ENCODE data around the gene LCN12.
A peak's percentile ranks its signal among the peaks of the same experiment; 100 is the strongest.

LCN12 gene

DNA sequence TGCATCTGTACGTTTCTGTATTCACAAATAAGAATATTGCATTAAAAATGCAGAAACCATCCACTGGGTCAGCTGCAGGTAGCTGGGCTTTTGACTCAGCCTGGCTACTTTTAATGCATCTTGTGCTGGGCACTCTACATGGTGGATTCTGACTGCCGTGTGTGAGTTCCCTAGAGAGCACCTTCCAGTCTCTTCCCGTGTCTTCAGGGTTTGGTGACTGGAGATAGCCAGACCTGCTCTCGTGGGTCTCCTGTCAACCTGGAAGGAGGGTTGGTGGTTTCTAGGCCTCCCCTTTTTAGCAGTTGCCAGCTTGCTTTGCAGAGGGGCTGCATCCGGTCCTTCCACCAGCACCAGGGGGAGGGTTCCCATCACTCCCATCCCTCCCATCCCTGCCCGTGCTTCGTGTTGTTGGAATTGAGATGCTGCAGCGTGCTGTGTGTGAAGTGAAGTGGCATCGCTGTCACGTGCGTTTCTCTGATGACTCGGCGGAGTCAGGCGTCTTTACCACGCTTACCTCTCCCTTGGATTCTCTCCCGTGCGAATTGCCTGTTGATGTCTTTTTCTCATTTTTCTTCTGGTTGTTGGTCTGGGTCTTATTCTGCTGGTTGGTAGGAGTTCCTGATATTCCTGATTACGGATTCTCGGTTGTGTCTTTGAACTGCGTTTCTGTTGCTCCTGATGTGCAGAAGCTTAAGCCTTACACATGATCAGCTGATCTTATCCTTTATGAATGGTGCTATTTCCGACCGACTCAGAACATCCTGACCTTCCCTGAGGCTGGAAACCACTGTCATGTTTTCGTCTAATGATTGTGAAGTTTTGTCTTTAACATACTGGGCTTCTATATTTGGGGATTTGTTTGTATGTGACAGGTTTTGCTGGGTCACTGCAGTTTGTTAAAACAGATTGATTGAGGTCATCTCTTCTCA lies 24.5 kb upstream of the LCN12 start:
- no peak for DNase-seq (ENCODE audit: low read depth)

- DNase-seq (ENCODE audit: low read depth): no peak
Observed at GRCh38 chr9:136928591-136928990, 23.5 kb upstream of the LCN12 start.

DNA sequence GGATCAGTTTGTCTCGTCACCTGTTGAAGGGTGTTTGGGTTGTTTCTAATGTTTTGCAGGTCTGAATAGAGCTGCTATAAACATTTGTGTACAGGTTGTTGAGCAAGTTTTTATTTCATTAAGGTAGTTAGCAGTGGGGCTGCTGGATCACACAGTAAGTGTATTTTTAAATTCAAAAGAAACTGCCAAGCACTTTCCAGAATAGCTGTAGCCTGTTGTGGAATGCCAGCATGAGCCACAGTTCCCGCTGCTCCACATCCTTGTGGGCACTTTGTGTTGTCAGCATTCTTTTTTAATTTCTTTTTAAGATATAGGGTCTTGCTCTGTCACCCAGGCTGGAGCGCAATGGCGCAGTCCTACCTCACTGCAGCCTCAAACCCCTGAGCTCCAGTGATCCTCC lies 22.1 kb upstream of the LCN12 start:
- DNase-seq (ENCODE audit: low read depth): no peak

DNA sequence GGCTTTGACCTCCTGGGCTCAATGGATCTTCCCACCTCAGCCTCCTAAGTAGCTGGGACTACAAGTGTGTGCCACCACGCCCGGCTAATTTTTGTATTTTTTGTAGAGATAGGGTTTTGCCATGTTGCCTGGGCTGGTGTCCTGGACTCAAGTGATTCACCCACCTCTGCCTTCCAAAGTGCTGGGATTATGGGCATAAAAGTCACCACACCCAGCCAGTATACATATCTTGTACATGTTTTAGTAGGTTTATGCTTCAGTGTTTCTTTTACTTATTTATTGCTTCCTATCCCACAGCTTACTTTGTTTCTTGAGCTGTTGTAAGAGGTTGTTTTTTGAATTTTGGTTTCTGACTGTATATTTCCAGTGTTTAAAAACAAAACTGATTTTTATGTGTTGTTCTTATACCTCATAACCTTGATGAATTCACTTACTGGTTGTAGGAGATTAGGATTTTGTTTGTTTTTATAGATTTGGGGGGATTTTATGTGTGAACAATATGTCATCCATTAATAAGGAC lies 20.4 kb upstream of the LCN12 start:
- no peak for DNase-seq (ENCODE audit: low read depth)

DNA sequence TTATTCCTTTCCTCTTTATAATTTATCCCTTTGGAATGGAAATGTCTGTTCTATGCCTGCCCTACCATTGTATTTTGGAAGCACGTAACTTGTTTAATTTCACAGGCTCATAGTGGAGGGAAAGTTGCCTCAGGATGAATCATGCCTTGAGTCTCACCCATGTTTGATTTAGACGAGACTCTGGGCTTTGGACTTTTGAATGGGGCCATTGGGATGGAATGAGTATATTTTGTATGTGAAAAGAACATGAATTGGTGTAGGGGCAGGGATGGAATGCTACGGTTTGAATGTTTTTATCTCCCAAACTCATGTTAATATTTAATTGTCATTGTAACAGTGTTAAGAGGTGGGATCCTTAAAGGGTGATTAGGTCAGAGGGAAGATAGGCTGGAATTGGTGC lies 17.8 kb upstream of the LCN12 start:
- DNase-seq (ENCODE audit: low read depth): no peak

DNA sequence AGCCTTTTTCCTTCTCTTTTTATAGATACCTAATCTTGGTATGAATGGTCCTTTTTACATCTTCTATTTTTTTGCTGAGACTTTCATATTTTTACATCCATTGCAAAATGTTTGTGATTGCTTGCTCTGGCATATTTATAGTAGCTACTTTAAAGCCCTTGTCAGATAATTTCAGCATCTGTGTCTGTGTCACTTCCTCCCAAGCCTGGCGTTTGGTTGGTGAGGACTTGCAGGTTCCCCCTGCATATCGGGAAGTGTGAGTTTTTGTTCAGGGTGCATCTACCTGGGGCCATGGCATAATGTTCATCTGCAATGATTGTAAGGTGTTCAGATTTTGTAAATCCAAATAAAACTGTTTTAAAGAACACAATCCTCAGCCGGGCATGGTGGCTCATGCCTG lies 16.4 kb upstream of the LCN12 start:
- no peak for DNase-seq (ENCODE audit: low read depth)

GRCh38 chr9:136936645-136937170 lies 15.4 kb upstream of the LCN12 start:
- DNase-seq (ENCODE audit: low read depth): no peak

DNA sequence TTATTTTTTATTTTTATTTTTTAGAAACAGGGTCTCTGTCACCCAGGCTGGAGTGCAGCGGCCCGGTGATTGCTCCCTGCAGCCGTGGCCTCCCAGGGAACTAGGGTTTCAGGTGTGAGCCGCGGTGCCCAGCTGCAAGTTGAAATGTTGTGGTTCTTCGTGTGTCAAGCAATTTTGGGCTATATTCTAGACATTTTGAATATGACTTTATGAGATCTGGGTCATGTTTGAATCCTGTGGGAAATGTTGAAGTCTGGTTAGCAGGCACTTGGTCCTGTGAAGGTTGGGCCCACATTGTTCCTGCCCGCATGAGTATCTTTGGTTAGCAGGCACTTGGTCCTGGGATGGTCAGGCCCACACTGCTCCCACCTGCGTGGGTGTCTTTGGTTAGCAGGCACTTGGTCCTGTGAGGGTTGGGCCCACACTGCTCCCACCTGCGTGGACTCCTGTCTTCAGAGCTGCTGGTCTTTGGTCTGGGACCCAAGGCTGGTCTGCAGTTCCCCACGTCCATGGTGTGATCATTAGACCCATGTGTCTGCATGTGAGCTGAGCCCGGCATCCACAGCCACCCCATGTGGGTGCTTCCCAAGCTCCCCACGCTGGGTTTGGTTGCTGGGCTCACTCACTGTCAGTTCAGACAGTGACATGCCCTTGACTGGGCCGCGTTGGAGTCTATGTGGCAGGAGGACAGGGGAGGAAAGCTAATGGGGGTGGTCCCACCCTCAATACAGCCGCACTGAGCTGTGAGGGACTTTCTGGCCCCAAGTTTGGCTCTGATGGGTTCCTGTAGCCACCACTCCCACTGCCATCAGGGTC lies 14.7 kb upstream of the LCN12 start:
- DNase-seq (ENCODE audit: low read depth): no peak

- DNase-seq (ENCODE audit: low read depth): no peak
Observed at GRCh38 chr9:136939431-136939995, 12.6 kb upstream of the LCN12 start.

DNA sequence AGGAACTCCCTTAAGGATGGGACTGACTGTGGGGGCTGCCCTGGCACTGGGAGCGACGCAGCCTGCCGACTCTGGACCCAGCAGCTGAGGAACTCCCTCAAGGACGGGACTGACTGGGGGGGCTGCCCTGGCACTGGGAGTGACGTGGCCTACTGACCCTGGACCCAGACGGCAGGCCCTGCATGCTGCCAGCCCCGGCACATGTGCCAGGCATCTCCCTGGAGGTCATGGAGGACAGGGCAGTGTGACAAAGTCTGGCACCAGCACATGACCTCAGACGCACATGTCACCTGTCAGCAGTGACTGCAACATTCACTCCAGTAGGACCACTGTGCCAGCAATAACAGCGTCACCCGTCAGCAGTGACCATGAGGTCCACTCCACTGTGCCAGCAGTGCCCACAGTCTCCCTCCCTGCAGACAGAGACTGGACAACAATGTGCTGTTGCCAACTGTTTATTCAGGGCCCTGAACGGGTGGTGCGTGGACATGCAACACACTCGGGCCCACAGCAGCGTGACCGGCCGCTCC lies 12.0 kb upstream of the LCN12 start:
- DNase-seq (ENCODE audit: low read depth): no peak

- DNase-seq (ENCODE audit: low read depth): no peak
Observed at GRCh38 chr9:136940526-136941230, 11.4 kb upstream of the LCN12 start.

- no peak for DNase-seq (ENCODE audit: low read depth)
Observed at GRCh38 chr9:136941231-136942111, 10.6 kb upstream of the LCN12 start.

DNA sequence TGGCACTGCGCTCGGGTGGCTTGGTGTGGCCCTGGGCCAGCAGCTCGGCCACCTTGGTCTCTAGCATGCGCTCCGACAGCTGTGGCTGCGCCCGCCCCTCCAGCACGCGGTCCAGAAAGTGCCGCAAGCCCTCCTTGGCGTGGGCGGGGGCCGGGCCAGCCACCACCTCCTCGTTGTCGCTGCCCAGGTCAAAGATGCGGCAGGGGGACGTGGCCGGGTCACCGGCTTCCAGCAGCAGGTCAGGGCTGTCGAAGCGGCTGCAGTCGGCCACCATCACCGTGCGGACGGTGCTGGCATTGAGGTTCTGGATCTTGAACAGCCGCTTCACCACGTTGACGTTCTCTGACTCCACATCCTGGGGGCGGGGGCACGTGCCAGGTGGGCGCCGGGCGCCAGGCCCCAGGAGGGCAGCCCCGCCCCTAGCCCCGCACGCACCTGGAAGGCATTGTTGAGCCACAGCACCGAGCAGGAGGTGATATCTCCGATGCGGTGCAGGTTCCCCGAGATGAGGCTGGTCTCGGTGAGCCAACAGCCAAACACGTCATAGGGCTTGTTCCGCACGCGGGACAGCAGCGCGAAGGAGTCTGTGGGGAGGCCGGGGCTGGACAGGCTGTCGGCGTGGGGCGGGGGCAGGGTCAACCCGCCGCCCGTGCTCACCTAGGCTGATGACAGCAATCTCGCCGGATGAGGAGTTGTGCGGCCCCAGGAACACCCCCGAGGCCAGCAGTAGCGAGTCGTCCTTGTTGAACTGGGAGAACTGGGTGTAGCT lies 9.8 kb upstream of the LCN12 start:
- no peak for DNase-seq (ENCODE audit: low read depth)

DNA sequence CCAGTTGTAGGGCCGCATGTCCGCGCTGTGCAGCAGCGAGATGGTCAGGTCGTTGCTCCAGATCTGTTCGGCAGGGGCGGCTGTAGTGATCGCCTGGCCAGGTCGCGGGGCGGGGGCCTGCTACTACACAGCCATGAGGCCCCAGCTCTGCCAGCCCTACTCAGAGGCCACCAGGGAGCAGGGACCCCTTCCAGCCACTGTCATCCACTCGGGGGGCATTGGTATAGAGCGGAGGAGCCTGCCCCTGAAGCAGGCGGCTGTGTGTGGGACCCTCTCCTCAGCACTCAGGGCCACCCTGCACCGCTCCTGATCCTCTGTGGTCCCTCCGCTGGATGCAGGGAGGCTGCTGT lies 9.2 kb upstream of the LCN12 start:
- no peak for DNase-seq (ENCODE audit: low read depth)

DNA sequence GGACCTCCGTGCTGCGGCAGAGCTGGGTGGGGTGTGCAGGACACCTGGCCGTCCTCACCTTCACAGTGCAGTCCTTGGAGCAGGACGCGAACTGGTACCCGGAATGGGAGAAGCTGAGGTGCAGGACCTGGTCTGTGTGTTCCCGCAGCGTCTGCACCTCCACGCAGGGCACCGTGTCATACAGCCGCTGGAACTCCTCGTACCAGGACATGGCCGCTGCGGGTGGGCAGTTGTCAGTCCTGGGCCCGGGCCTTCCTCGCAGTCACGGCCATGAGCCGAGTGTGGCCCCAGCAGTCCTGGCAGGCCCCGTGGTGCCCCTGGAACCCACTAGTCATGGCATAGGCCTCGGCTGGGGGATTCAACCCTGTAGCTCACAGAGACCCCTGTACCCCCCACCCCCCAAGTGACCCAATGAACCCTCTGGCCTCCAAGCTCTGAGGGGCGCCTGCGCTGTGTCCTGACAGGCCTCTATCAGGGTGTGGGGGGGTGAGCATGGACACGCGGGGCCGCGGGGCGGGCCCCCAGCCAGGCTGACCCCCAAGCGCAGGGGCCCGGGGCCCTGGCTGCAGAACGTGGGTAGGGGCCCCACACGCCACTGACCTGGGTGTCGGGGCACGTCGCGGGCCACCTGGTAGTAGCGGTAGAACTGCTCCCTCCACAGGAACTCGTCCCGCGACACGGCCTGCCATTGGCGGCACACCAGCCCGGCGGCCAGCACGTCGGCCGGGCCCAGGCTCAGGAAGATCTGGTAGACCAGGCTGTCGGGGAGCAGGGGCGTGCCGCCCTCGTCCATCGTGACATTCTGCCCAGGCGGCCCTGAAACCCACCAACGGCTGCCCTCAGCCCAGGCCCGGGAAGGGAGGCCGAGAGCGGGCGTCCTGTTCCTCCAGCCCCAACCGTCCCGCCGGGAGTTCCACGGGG lies 8.5 kb upstream of the LCN12 start:
- no peak for DNase-seq (ENCODE audit: low read depth)

DNA sequence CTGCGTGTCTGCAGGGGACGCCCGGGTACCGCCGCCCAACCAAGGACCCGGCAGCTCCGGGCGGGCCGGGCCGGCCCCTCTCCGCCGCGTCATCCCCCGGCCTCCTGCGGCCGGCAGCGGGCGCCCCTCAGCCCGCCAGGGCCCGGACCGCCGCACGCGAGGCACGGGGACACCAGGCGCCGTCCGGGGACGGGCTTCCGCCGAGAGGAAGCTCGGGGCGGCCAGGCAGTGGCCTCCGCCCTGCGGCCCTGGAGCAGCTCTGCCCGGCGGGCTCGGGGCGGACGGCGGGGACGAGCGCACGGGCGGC lies 7.9 kb upstream of the LCN12 start:
- no peak for DNase-seq (ENCODE audit: low read depth)

DNA sequence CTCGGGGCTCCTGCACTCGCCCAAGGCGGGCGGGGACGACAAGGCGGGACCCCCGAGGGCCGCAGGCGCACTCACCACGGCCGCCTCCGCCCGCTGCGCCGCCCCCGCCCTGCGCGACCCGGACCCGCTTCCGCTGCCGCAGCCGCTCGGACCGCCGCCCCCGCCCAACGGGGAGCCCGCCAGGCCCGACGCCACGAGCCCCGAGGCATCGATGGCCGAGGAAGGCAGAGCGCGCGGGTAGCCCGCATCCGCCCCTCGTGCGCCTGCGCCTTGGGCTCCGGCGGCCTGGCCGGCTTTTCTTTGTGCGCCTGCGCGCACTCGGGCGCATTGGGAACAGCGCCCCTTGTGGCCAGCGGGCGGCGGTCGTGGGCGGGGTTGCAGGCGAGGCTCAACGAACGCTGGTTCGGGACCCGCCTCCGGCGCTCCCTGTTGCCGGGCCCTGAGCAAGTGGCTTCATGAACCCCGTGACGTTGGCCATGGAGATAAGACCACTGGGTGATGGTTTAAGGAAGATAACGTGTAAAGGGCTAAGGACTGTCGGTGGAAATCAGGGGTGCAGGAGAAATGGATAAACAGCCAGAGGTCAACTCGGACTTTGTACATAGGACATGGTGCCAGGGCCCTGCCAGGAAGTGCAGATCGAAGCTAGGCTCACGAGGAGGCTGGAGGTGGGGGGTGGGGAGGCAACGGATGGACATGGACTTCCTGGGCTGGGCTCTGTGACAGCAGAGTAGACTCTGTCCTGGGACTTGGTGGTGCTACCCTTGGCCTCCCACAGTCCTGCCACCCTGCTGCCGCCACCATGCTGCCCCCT lies 7.3 kb upstream of the LCN12 start, which contains the start of the genes C8G and FBXW5:
TSS of gene C8G (plus strand) at position 725 of the 814 bp plus-strand sequence. CDS start at position 803, 78 bp downstream.
TSS of gene FBXW5 (minus strand) at position 220 of the 814 bp plus-strand sequence. CDS start 655 bp downstream, outside the sequence.
- peak; percentile 89 for DNase-seq (ENCODE audit: low read depth)

Data from activated gamma-delta T cell treated with anti-CD3 and anti-CD28 coated beads, Interleukin-2, amount 50 U/mL, for 16 hours (primary cell).